ENCODE results near the gene KCNH8.
"Not testable (repeated sequence)": the region's sequence is repeated elsewhere in the genome, so short reads cannot be mapped to it uniquely, and the experiment has no call there.

Gene KCNH8

GRCh38 chr3:19147905-19148767 is at the start of gene KCNH8:
TSS of gene KCNH8 (plus strand) at chr3:19148510. CDS start at chr3:19148720, 210 bp downstream.
- no peak for DNase-seq

GRCh38 chr3:19102654-19103290 is 45.5 kb upstream of the KCNH8 start:
- not testable (repeated sequence) for DNase-seq

GRCh38 chr3:19103510-19103909 is 44.8 kb upstream of the KCNH8 start:
- no peak for DNase-seq

- DNase-seq: no peak
Measured at GRCh38 chr3:19104459-19104858, 43.9 kb upstream of the KCNH8 start.

GRCh38 chr3:19105826-19106225 is 42.5 kb upstream of the KCNH8 start:
- no peak for DNase-seq

GRCh38 chr3:19106307-19106706 is 42.0 kb upstream of the KCNH8 start:
- DNase-seq: no peak

- no peak for DNase-seq
Measured at GRCh38 chr3:19107719-19108118, 40.6 kb upstream of the KCNH8 start.

GRCh38 chr3:19110335-19110895 is 37.9 kb upstream of the KCNH8 start:
- DNase-seq: no peak

GRCh38 chr3:19114461-19114860 is 33.8 kb upstream of the KCNH8 start:
- DNase-seq: no peak

- no peak for DNase-seq
Measured at GRCh38 chr3:19116239-19116638, 32.1 kb upstream of the KCNH8 start.

- DNase-seq: no peak
Measured at GRCh38 chr3:19124752-19125151, 23.6 kb upstream of the KCNH8 start.

- DNase-seq: no peak
Measured at GRCh38 chr3:19139863-19140262, 8.4 kb upstream of the KCNH8 start.

GRCh38 chr3:19146685-19147650 is 1.3 kb upstream of the KCNH8 start:
- DNase-seq: peak; percentile 53

GRCh38 chr3:19148768-19149091 is 420 bp downstream of the KCNH8 start:
- DNase-seq: no peak

GRCh38 chr3:19149368-19149767 is 1.1 kb downstream of the KCNH8 start:
- peak; percentile 21 for DNase-seq

- no peak for DNase-seq
Measured at GRCh38 chr3:19151171-19151570, 2.9 kb downstream of the KCNH8 start.

GRCh38 chr3:19154693-19155250 is 6.5 kb downstream of the KCNH8 start:
- no peak for DNase-seq

GRCh38 chr3:19155375-19155774 is 7.1 kb downstream of the KCNH8 start:
- DNase-seq: no peak

- no peak for DNase-seq
Measured at GRCh38 chr3:19159966-19160635, 11.8 kb downstream of the KCNH8 start.

GRCh38 chr3:19165654-19166053 is 17.3 kb downstream of the KCNH8 start:
- DNase-seq: no peak

- no peak for DNase-seq
Measured at GRCh38 chr3:19171794-19172193, 23.5 kb downstream of the KCNH8 start.

- DNase-seq: no peak
Measured at GRCh38 chr3:19173945-19174344, 25.6 kb downstream of the KCNH8 start.

All from activated CD4-positive, alpha-beta T cell treated with anti-CD3 and anti-CD28 coated beads, Interleukin-2, Interleukin-6, amounts not matched to agents 100 ng/mL and 50 ng/mL, durations not matched to agents 16 hours and 8 hours (primary cell).